GM12878 (cell line): ENCODE measurements around the gene CSF1. TPM values are rescaled to one million over a fixed set of nuclear protein-coding genes. Genes with fewer than 3 reads are reported as not detected.

ENCODE experiments used
- ATAC-seq: fragments of 200-7000 bp; cut with Tn5 transposase; 3 replicates; pipeline ENCODE4 v1.9.1; 2020; ENCODE audit warnings: mild to moderate bottlenecking, moderate library complexity
- BruUV-seq: library from RNA; stranded (reverse); fragments of 400-500 nt; replicated peaks from 2 replicates; lab custom pipeline; 2021; lab: Mats Ljungman, UMichigan
- CTCF ChIA-PET: fragments of 300-600 bp; sonication (Branson Sonifier 250); formaldehyde crosslinking; extraction: SDS; loops from one replicate; lab custom pipeline; 2021; ENCODE audit warnings: inconsistent platforms; lab: Yijun Ruan, JAX
- POLR2A ChIA-PET: fragments of 350-600 bp; formaldehyde crosslinking; extraction: SDS; loops from one replicate; lab custom pipeline; 2021; ENCODE audit warnings: inconsistent platforms; lab: Charles Lee
- RAD21 ChIA-PET: fragments of 300-600 bp; sonication (Branson Sonifier 250); formaldehyde crosslinking; loops from one replicate; lab custom pipeline; 2023; ENCODE audit warnings: antibody characterized with exemption; ENCODE audit not compliant: unreplicated experiment; lab: Charles Lee
- SMC1A ChIA-PET: fragments of 300-600 bp; sonication (Branson Sonifier 250); formaldehyde crosslinking; loops from one replicate; lab custom pipeline; 2023; ENCODE audit not compliant: unreplicated experiment, uncharacterized antibody; lab: Charles Lee
- DNase-seq: peaks from one replicate; pipeline ENCODE4 v3.0.0-alpha.2; 2011; ENCODE audit warnings: low read depth, low spot score
- FAIRE-seq: peaks from 3 replicates; lab custom pipeline; 2011; peaks lifted over from hg19 to GRCh38; lab: Jason Lieb, UNC
- H2AFZ ChIP-seq: 2 replicates; pipeline ENCODE4 v1.6.0; 2011; ENCODE audit warnings: low read depth, low read length, control low read depth; ENCODE audit not compliant: control insufficient read depth
- H3K27ac ChIP-seq: 2 replicates; pipeline ENCODE4 v1.5.1; 2011; ENCODE audit warnings: control low read depth; ENCODE audit not compliant: control insufficient read depth, insufficient read depth
- H3K27me3 ChIP-seq, 2 experiments: replicated peaks in 1 of 2; 2 replicates each; pipeline versions ENCODE4 v1.6.0 to v1.6.1; 2011; ENCODE audit warnings: low read length in 1 of 2; ENCODE audit not compliant: control insufficient read depth in 2 of 2, insufficient read depth in 2 of 2
- H3K36me3 ChIP-seq, 2 experiments: 2 replicates each; pipeline ENCODE4 v1.5.1; 2011; ENCODE audit warnings: low read length in 1 of 2; ENCODE audit not compliant: control insufficient read depth in 2 of 2, insufficient read depth in 2 of 2
- H3K4me1 ChIP-seq: 2 replicates; pipeline ENCODE4 v1.6.1; 2011; ENCODE audit warnings: mild to moderate bottlenecking, low read length, moderate library complexity, mixed read lengths; ENCODE audit not compliant: control insufficient read depth, insufficient read depth
- H3K4me2 ChIP-seq: 2 replicates; pipeline ENCODE4 v1.6.0; 2011; ENCODE audit warnings: control low read depth; ENCODE audit not compliant: control insufficient read depth, insufficient read depth
- H3K4me3 ChIP-seq: fragments of 200-600 bp; sonication (generic); 2 replicates; pipeline ENCODE4 v1.5.1; 2016
- H3K79me2 ChIP-seq: 2 replicates; pipeline ENCODE4 v1.6.0; 2011; ENCODE audit warnings: low read length; ENCODE audit not compliant: control insufficient read depth, insufficient read depth
- H3K9ac ChIP-seq: 2 replicates; pipeline ENCODE4 v1.8.0; 2011; ENCODE audit warnings: low read length, control low read depth, mixed read lengths; ENCODE audit not compliant: control insufficient read depth, insufficient read depth
- H3K9me3 ChIP-seq: replicated peaks from 3 replicates; pipeline ENCODE4 v1.5.1; 2011; ENCODE audit warnings: mild to moderate bottlenecking, low read length; ENCODE audit not compliant: control insufficient read depth, insufficient read depth
- H4K20me1 ChIP-seq: 2 replicates; pipeline ENCODE4 v1.6.0; 2011; ENCODE audit not compliant: control insufficient read depth, insufficient read depth
- ATF7 ChIP-seq: fragments of 450-650 bp; IDR thresholded peaks from 2 replicates; pipeline ENCODE4 v1.6.1; 2016; ENCODE audit warnings: low read depth, mild to moderate bottlenecking
- CBX3 ChIP-seq: fragments of 200-600 bp; sonication (generic); IDR thresholded peaks from 2 replicates; pipeline ENCODE4 v1.6.1; 2016; ENCODE audit warnings: low read depth, borderline replicate concordance
- CEBPB ChIP-seq, 2 experiments: fragments of 150-350 bp in 1 of 2; IDR thresholded peaks; 2 replicates each; pipeline ENCODE4 v1.6.1; 2012 to 2014; ENCODE audit warnings: low read depth in 2 of 2, low read length in 2 of 2, borderline replicate concordance in 1 of 2, inconsistent platforms in 1 of 2
- CREM ChIP-seq: IDR thresholded peaks from 2 replicates; pipeline ENCODE4 v1.6.1; 2014; ENCODE audit warnings: antibody characterized with exemption, low read depth
- DPF2 ChIP-seq: fragments of 450-650 bp; IDR thresholded peaks from 2 replicates; pipeline ENCODE4 v1.6.1; 2017; ENCODE audit warnings: mild to moderate bottlenecking
- EED ChIP-seq: sonication (generic); IDR thresholded peaks from 2 replicates; pipeline ENCODE4 v1.6.1; 2016; ENCODE audit warnings: antibody characterized with exemption, low read depth
- EGR1 ChIP-seq, 2 experiments: IDR thresholded peaks; 1 replicate in 1 of 2; 2 replicates in 1 of 2; pipeline ENCODE4 v1.6.1; 2011 to 2012; ENCODE audit warnings: low read depth in 2 of 2, low read length in 2 of 2, borderline replicate concordance in 1 of 2, mild to moderate bottlenecking in 1 of 2, moderate library complexity in 1 of 2
- EP300 ChIP-seq, 2 experiments: fragments of 150-350 bp in 1 of 2; IDR thresholded peaks; 2 replicates each; pipeline ENCODE4 v1.6.1; 2011 to 2012; ENCODE audit warnings: low read depth in 2 of 2, low read length in 2 of 2, borderline replicate concordance in 1 of 2, improper control_type of control experiment in 1 of 2, inconsistent platforms in 1 of 2; ENCODE audit not compliant: control insufficient read depth in 1 of 2
- IKZF2 ChIP-seq, 2 experiments: fragments of 450-650 bp; IDR thresholded peaks; 2 replicates each; pipeline ENCODE4 v1.6.1; 2017; ENCODE audit warnings: mild to moderate bottlenecking in 2 of 2, moderate library complexity in 2 of 2
- MTA2 ChIP-seq: fragments of 450-650 bp; IDR thresholded peaks from 2 replicates; pipeline ENCODE4 v1.6.1; 2016; ENCODE audit warnings: low read depth, mild to moderate bottlenecking, moderate library complexity
- NBN ChIP-seq: fragments of 450-650 bp; IDR thresholded peaks from 2 replicates; pipeline ENCODE4 v1.6.1; 2016
- PAX5 ChIP-seq: IDR thresholded peaks from 2 replicates; pipeline ENCODE4 v1.6.1; 2011; ENCODE audit warnings: low read depth, low read length, borderline replicate concordance
- POU2F2 ChIP-seq: IDR thresholded peaks from 3 replicates; pipeline ENCODE4 v1.6.1; 2011; ENCODE audit warnings: low read depth, mild to moderate bottlenecking, low read length, borderline replicate concordance
- RAD51 ChIP-seq: fragments of 450-650 bp; IDR thresholded peaks from 2 replicates; pipeline ENCODE4 v1.6.1; 2016; ENCODE audit warnings: moderate library complexity, mild to moderate bottlenecking, inconsistent platforms
- RELA ChIP-seq: fragments of 450-650 bp; IDR thresholded peaks from 2 replicates; pipeline ENCODE4 v1.8.0; 2014; ENCODE audit warnings: borderline replicate concordance; ENCODE audit not compliant: partially characterized antibody
- RELB ChIP-seq: fragments of 450-650 bp; IDR thresholded peaks from 2 replicates; pipeline ENCODE4 v1.6.1; 2017; ENCODE audit warnings: low read depth, mild to moderate bottlenecking, moderate library complexity
- RUNX3 ChIP-seq: IDR thresholded peaks from 2 replicates; pipeline ENCODE4 v1.6.1; 2012; ENCODE audit warnings: low read length, inconsistent platforms
- SPI1 ChIP-seq: IDR thresholded peaks from 2 replicates; pipeline ENCODE4 v1.6.1; 2011; ENCODE audit warnings: low read depth, mild to moderate bottlenecking, low read length, moderate library complexity, borderline replicate concordance; ENCODE audit not compliant: insufficient read depth
- TCF3 ChIP-seq: IDR thresholded peaks from 2 replicates; pipeline ENCODE4 v1.6.1; 2012; ENCODE audit warnings: low read depth, mild to moderate bottlenecking, low read length, borderline replicate concordance; ENCODE audit not compliant: insufficient read depth
- USF2 ChIP-seq: IDR thresholded peaks from 2 replicates; pipeline ENCODE4 v1.6.1; 2011; ENCODE audit warnings: low read depth, low read length, improper control_type of control experiment, borderline replicate concordance
- ZNF622 ChIP-seq: fragments of 450-650 bp; IDR thresholded peaks from 2 replicates; pipeline ENCODE4 v1.6.1; 2017; ENCODE audit warnings: mild to moderate bottlenecking, inconsistent platforms
- WGBS: methylation state at CpG from one replicate; pipeline ENCODE4 v1.1.6; 2016; ENCODE audit warnings: low lambda C conversion rate; ENCODE audit not compliant: insufficient replicate concordance, insufficient coverage; ENCODE audit errors: missing lambda C conversion rate; 5-methylcytosine and 5-hydroxymethylcytosine counted together
- in situ Hi-C: fragments of 300-500 bp; cut with MboI; formaldehyde crosslinking; loops from 9 replicates; pipeline ENCODE4 v1.14.3; 2018; ENCODE audit warnings: mixed read lengths
- intact Hi-C: fragments of 100-400 bp; cut with micrococcal nuclease; formaldehyde crosslinking; loops from one replicate; pipeline ENCODE4 v1.14.2; 2022; ENCODE audit not compliant: unreplicated experiment
- polyA plus RNA-seq, 11 experiments: library from polyadenylated mRNA; depleted of rRNA in 4 of 11; unstranded in 6 of 11; stranded (reverse) in 5 of 11; fragments of >200 nt; fragmentation: Nextera tagmentation in 4 of 11; fragmentation: Illumina TruSeq in 1 of 11; extraction: Ambion mirVana in 4 of 11; extraction: Trizol in 1 of 11; gene quantifications; 1 replicate in 1 of 11; 2 replicates in 10 of 11; pipeline versions ENCODE4 v1.2.1 to v1.2.3, GENCODE V29; 2011 to 2016; ENCODE audit warnings: inconsistent platforms in 2 of 11, missing spikeins in 2 of 11, low read depth in 1 of 11
- total RNA-seq, 4 experiments: library from RNA; depleted of rRNA in 3 of 4; stranded (reverse); fragments of >200 nt in 3 of 4; fragmentation: Illumina TruSeq in 1 of 4; extraction: Trizol in 1 of 4; gene quantifications; 2 replicates each; pipeline versions ENCODE4 v1.2.1 to v1.2.3, GENCODE V29; 2013 to 2021

Gene CSF1
- total and polyA plus RNA-seq, 10 of the 15 experiments (the other 5 are each of a cell fraction or from before 2014, with no cell fraction given), result 1.2 to 32.4 (median 13.0) TPM

GRCh38 chr1:109894823-109895719, 15.6 kb upstream of the CSF1 start:
- no peaks in the 10 kb centered on the region for H3K36me3 ChIP-seq
- BruUV-seq, result no TSS peak
- in situ Hi-C loops (no loop called here), intact Hi-C loops (no loop called here)
- ChIA-PET RAD21 (interaction anchor here (0.7 to 2.5 kb wide), 5 partner anchors 9 to 91 kb away, joined by 3 to 7 read pairs (median 4); partner anchors contain the start of gene AHCYL1), SMC1A (interaction anchor here (0.7 to 1.6 kb wide), 8 partner anchors 8 to 89 kb away, joined by 3 to 5 read pairs (median 4); no protein-coding TSS in a partner anchor), POLR2A (interaction anchor here (1.5 to 1.6 kb wide), 2 partner anchors 8 to 17 kb away, joined by 5 to 6 read pairs; no protein-coding TSS in a partner anchor), CTCF (no interaction called here)
- H2AFZ ChIP-seq, result peak overlapping the region; percentile 24
- ATAC-seq (peak; percentile 80), DNase-seq (peak; percentile 58), FAIRE-seq (peak; percentile 35)
- no peaks in the 10 kb centered on the region for H3K9me3 ChIP-seq
- no peaks in the 10 kb centered on the region for H4K20me1 ChIP-seq
- H3K27ac ChIP-seq, result no peak overlapping the region
- peaks cover 44% of the 10 kb centered on the region for H3K4me1 ChIP-seq
- WGBS, result 32% methylated on average over 8 of the region's 8 CpGs
- H3K4me3 ChIP-seq, result no peak overlapping the region
- no peak overlapping the region for H3K9ac ChIP-seq
- H3K4me2 ChIP-seq, result peak overlapping the region; percentile 56
- no peaks in the 10 kb centered on the region for H3K27me3 ChIP-seq
- no peaks in the 10 kb centered on the region for H3K79me2 ChIP-seq
- TF ChIP-seq DPF2 (peak; percentile 76), CBX3 (no peak), SPI1 (peak; percentile 51; the same call in 1 of the 2 replicates), POU2F2 (peak; percentile 77; the same call in 1 of the 3 replicates), NBN (peak; percentile 45; the same call in 1 of the 2 replicates), TCF3 (0 out of 2 replicates have a peak, but pooled peaks have one; percentile 15), CEBPB (IDR thresholded peaks at IDR 0.05; ENCODE audit: borderline replicate concordance in 1 of 2, low read depth in 2 of 2, low read length in 2 of 2) (no peak), PAX5 (0 out of 2 replicates have a peak, but pooled peaks have one; percentile 8), ZNF622 (no peak), MTA2 (peak; percentile 58; the same call in 1 of the 2 replicates), USF2 (no peak), RUNX3 (peak; percentile 42), ATF7 (peak; percentile 39; the same call in 1 of the 2 replicates), EGR1 (IDR thresholded peaks at IDR 0.05; ENCODE audit: borderline replicate concordance in 1 of 2, low read depth in 2 of 2, low read length in 2 of 2) (peak in 1 of 2 experiments; percentile 14; a peak in 1 of 3 replicates), RAD51 (no peak), EP300 (IDR thresholded peaks at IDR 0.05; ENCODE audit: borderline replicate concordance in 1 of 2, control insufficient read depth in 1 of 2, low read depth in 2 of 2, low read length in 2 of 2) (peak in 1 of 2 experiments; percentile 29; a peak in 2 of 4 replicates), RELB (peak; percentile 77), EED (peak; percentile 42; the same call in 1 of the 2 replicates), IKZF2 (IDR thresholded peaks at IDR 0.05) (peak; percentile 82 to 88), CREM (peak; percentile 35; the same call in 1 of the 2 replicates), RELA (peak; percentile 24)
